Endothelial cell of umbilical vein (primary cell): ENCODE results near the gene SNCA. TPM values are rescaled to one million over a fixed set of nuclear protein-coding genes. Genes with fewer than 3 reads are reported as not detected.

ENCODE experiments used
- BruUV-seq: library from RNA; stranded (reverse); fragments of 400-500 nt; replicated peaks from 2 replicates; lab custom pipeline; 2021; lab: Mats Ljungman, UMichigan
- CTCF ChIA-PET: fragments of 300-600, 350-600 bp; sonication (Branson Sonifier 250); formaldehyde crosslinking; loops from one replicate; lab custom pipeline; 2021; ENCODE audit warnings: antibody characterized with exemption, inconsistent platforms; lab: Charles Lee
- POLR2A ChIA-PET: fragments of 300-600, 350-600 bp; sonication (Branson Sonifier 250); formaldehyde crosslinking; loops from one replicate; lab custom pipeline; 2021; ENCODE audit warnings: antibody characterized with exemption, inconsistent platforms; lab: Charles Lee
- DNase-seq: peaks from one replicate; pipeline ENCODE4 v3.0.0-alpha.2; 2011; ENCODE audit warnings: low read depth, low spot score
- FAIRE-seq: peaks from 2 replicates; lab custom pipeline; 2011; peaks lifted over from hg19 to GRCh38; lab: Jason Lieb, UNC
- H2AFZ ChIP-seq: 2 replicates; pipeline ENCODE4 v1.6.0; 2012; ENCODE audit warnings: low read depth, low read length, control low read depth, inconsistent platforms
- H3K27ac ChIP-seq: 2 replicates; pipeline ENCODE4 v1.5.1; 2011; ENCODE audit warnings: low read depth, mild to moderate bottlenecking, control low read depth, low read length, moderate library complexity; ENCODE audit not compliant: insufficient read depth
- H3K27me3 ChIP-seq, 2 experiments: 2 replicates each; pipeline versions ENCODE4 v1.6.0 to v1.6.1; 2011; ENCODE audit warnings: low read length in 2 of 2, mixed read lengths in 1 of 2; ENCODE audit not compliant: control insufficient read depth in 2 of 2, insufficient read depth in 2 of 2
- H3K36me3 ChIP-seq, 2 experiments: 2 replicates in 1 of 2; 3 replicates in 1 of 2; pipeline ENCODE4 v1.5.1; 2011; ENCODE audit warnings: low read length in 2 of 2, mild to moderate bottlenecking in 1 of 2, moderate library complexity in 1 of 2; ENCODE audit not compliant: control insufficient read depth in 2 of 2, insufficient read depth in 2 of 2; ENCODE audit errors: extremely low read depth in 1 of 2
- H3K4me1 ChIP-seq: 3 replicates; pipeline ENCODE4 v1.5.1; 2011; ENCODE audit warnings: mild to moderate bottlenecking, low read length; ENCODE audit not compliant: control insufficient read depth, insufficient read depth; ENCODE audit errors: extremely low read depth
- H3K4me2 ChIP-seq: 2 replicates; pipeline ENCODE4 v1.6.1; 2011; ENCODE audit warnings: low read length, control low read depth, mixed read lengths; ENCODE audit not compliant: insufficient read depth
- H3K4me3 ChIP-seq, 3 experiments: fragments of 200-600 bp in 1 of 3; sonication (generic), shearing (Covaris generic) in 1 of 3; replicated peaks in 1 of 3; 2 replicates each; pipeline ENCODE4 v1.5.1; 2011 to 2016; ENCODE audit warnings: control low read depth in 3 of 3, low read length in 3 of 3, mild to moderate bottlenecking in 2 of 3, inconsistent platforms in 1 of 3, low read depth in 1 of 3, moderate library complexity in 1 of 3; ENCODE audit not compliant: insufficient read depth in 1 of 3
- H3K79me2 ChIP-seq: 2 replicates; pipeline ENCODE4 v1.6.0; 2012; ENCODE audit warnings: low read length, inconsistent platforms; ENCODE audit not compliant: control insufficient read depth, insufficient read depth
- H3K9ac ChIP-seq: replicated peaks from 2 replicates; pipeline ENCODE3; 2011; ENCODE audit warnings: low read length, control low read depth; ENCODE audit not compliant: insufficient read depth; ENCODE audit errors: extremely low read depth
- H3K9me1 ChIP-seq: replicated peaks from 3 replicates; pipeline ENCODE4 v1.6.0; 2011; ENCODE audit warnings: mild to moderate bottlenecking, low read length; ENCODE audit not compliant: control insufficient read depth, insufficient read depth; ENCODE audit errors: extremely low read depth
- H3K9me3 ChIP-seq: replicated peaks from 2 replicates; pipeline ENCODE4 v1.5.1; 2012; ENCODE audit warnings: low read length, inconsistent platforms; ENCODE audit not compliant: control insufficient read depth, insufficient read depth
- H4K20me1 ChIP-seq: replicated peaks from 2 replicates; pipeline ENCODE3; 2011; ENCODE audit warnings: mild to moderate bottlenecking, low read length; ENCODE audit not compliant: control insufficient read depth, insufficient read depth; ENCODE audit errors: extremely low read depth
- EZH2 ChIP-seq: IDR thresholded peaks from 2 replicates; pipeline ENCODE4 v1.6.1; 2012; ENCODE audit warnings: borderline replicate concordance, low read depth, mild to moderate bottlenecking, moderate library complexity, low read length, inconsistent platforms; ENCODE audit not compliant: severe bottlenecking
- FOS ChIP-seq: IDR thresholded peaks from 2 replicates; pipeline ENCODE4 v1.6.1; 2011; ENCODE audit warnings: mild to moderate bottlenecking, low read length, moderate library complexity, borderline replicate concordance; ENCODE audit not compliant: insufficient read depth
- GATA2 ChIP-seq: IDR thresholded peaks from 2 replicates; pipeline ENCODE4 v1.7.0; 2011; ENCODE audit warnings: low read depth, mild to moderate bottlenecking, moderate library complexity, mixed read lengths, low read length; ENCODE audit not compliant: insufficient read length, insufficient read depth
- JUN ChIP-seq: IDR thresholded peaks from 2 replicates; pipeline ENCODE4 v1.6.1; 2011; ENCODE audit warnings: borderline replicate concordance, low read depth; ENCODE audit not compliant: insufficient read length, insufficient read depth
- MYC ChIP-seq: IDR thresholded peaks from one replicate; pipeline ENCODE4 v1.6.1; 2011; ENCODE audit warnings: mild to moderate bottlenecking, low read depth, low read length
- POLR2A ChIP-seq: IDR thresholded peaks from 2 replicates; pipeline ENCODE4 v1.6.1; 2012; ENCODE audit warnings: low read depth, mild to moderate bottlenecking, control low read depth, low read length
- POLR2AphosphoS5 ChIP-seq: IDR thresholded peaks from 2 replicates; pipeline ENCODE4 v1.6.1; 2012; ENCODE audit warnings: low read depth, mild to moderate bottlenecking, control low read depth, low read length, moderate library complexity; ENCODE audit not compliant: insufficient read depth
- dilution Hi-C: fragments of 300-500 bp; cut with MboI; formaldehyde crosslinking; loops from one replicate; pipeline ENCODE4 v1.15.0; 2019; ENCODE audit warnings: low sequenced_read_pairs; ENCODE audit not compliant: extremely low pct_ligation_motif_present
- intact Hi-C: fragments of 100-400 bp; cut with micrococcal nuclease; formaldehyde crosslinking; loops from one replicate; pipeline ENCODE4 v1.10.0; 2022
- polyA plus RNA-seq, 4 experiments: library from polyadenylated mRNA; depleted of rRNA in 3 of 4; stranded (reverse) in 3 of 4; unstranded in 1 of 4; fragments of >200 nt; gene quantifications; 2 replicates each; pipeline versions ENCODE4 v1.2.1 to v1.2.3, GENCODE V29; 2011 to 2012; ENCODE audit warnings: missing spikeins in 1 of 4
- total RNA-seq: library from RNA; stranded (reverse); gene quantifications from 2 replicates; pipeline ENCODE4 v1.2.3, GENCODE V29; 2021
- TF ChIP-seq, protein P1 (sequence below): IDR thresholded peaks from 2 replicates; pipeline ENCODE4 v1.6.1; 2011; ENCODE audit not compliant: insufficient read depth, insufficient read length
- TF ChIP-seq, protein P2 (sequence below), 2 donors: IDR thresholded peaks; 1 replicate in 1 of 2; 2 replicates in 1 of 2; pipeline ENCODE4 v1.5.1; 2011; ENCODE audit warnings: low read length in 2 of 2, mild to moderate bottlenecking in 2 of 2, moderate library complexity in 2 of 2, control low read depth in 1 of 2, inconsistent platforms in 1 of 2, low read depth in 1 of 2; ENCODE audit not compliant: insufficient read depth in 1 of 2; ENCODE audit errors: extremely low read depth in 1 of 2

The SNCA gene
- total and polyA plus RNA-seq, 2 donors (not counting 3 experiments of a cell fraction or from before 2014, with no cell fraction given): 76.8 to 116 TPM

GRCh38 chr4:89745708-89746107 lies 91.3 kb downstream of the SNCA start:
- Histone ChIP-seq H3K9ac (no peak overlapping the region), H2AFZ (no peak overlapping the region), H3K36me3 (no peaks in the 10 kb centered on the region), H3K4me1 (no peaks in the 10 kb centered on the region), H3K9me1 (no peaks in the 10 kb centered on the region), H4K20me1 (no peaks in the 10 kb centered on the region), H3K27me3 (no peaks in the 10 kb centered on the region), H3K79me2 (peaks cover 2% of the 10 kb centered on the region), H3K4me3 (no peak overlapping the region), H3K9me3 (no peaks in the 10 kb centered on the region), H3K4me2 (no peak overlapping the region), H3K27ac (no peak overlapping the region)
- no peak for FAIRE-seq
- TF ChIP-seq MYC (no peak), GATA2 (no peak), FOS (no peak), POLR2AphosphoS5 (no peak), POLR2A (no peak), EZH2 (no peak), JUN (no peak)
- TF ChIP-seq, protein P1, sequence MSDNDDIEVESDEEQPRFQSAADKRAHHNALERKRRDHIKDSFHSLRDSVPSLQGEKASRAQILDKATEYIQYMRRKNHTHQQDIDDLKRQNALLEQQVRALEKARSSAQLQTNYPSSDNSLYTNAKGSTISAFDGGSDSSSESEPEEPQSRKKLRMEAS: no peak
- TF ChIP-seq, protein P2, sequence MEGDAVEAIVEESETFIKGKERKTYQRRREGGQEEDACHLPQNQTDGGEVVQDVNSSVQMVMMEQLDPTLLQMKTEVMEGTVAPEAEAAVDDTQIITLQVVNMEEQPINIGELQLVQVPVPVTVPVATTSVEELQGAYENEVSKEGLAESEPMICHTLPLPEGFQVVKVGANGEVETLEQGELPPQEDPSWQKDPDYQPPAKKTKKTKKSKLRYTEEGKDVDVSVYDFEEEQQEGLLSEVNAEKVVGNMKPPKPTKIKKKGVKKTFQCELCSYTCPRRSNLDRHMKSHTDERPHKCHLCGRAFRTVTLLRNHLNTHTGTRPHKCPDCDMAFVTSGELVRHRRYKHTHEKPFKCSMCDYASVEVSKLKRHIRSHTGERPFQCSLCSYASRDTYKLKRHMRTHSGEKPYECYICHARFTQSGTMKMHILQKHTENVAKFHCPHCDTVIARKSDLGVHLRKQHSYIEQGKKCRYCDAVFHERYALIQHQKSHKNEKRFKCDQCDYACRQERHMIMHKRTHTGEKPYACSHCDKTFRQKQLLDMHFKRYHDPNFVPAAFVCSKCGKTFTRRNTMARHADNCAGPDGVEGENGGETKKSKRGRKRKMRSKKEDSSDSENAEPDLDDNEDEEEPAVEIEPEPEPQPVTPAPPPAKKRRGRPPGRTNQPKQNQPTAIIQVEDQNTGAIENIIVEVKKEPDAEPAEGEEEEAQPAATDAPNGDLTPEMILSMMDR (IDR thresholded peaks at IDR 0.05; ENCODE audit: extremely low read depth in 1 of 2, insufficient read depth in 1 of 2, low read depth in 1 of 2, low read length in 2 of 2): no peak
- POLR2A ChIA-PET: no interaction called here
- CTCF ChIA-PET: interaction anchor here (0.7 to 2.2 kb wide), 3 partner anchors 8 to 88 kb away, joined by 3 to 6 read pairs (median 3); no protein-coding TSS in a partner anchor
- dilution Hi-C loops: no loop called here
- no peak for DNase-seq
- intact Hi-C loops: no loop called here
- no TSS peak for BruUV-seq
